Trophoblast cell (in vitro differentiated cells and primary cell): ENCODE measurements around the gene OGFOD3.

Source experiments
- DNase-seq, 2 donors: peaks; one replicate each; pipeline ENCODE4 v3.0.0-alpha.2; 2016
- H2AFZ ChIP-seq: 2 replicates; pipeline ENCODE4 v1.6.1; 2013; ENCODE audit warnings: low read length, moderate library complexity, mild to moderate bottlenecking; ENCODE audit not compliant: insufficient read depth, poor library complexity
- H2AK5ac ChIP-seq: 2 replicates; pipeline ENCODE4 v1.6.1; 2013; ENCODE audit warnings: mild to moderate bottlenecking, low read length
- H2BK120ac ChIP-seq: 2 replicates; pipeline ENCODE4 v1.6.1; 2013; ENCODE audit warnings: low read length, mild to moderate bottlenecking, moderate library complexity; ENCODE audit not compliant: insufficient read depth, poor library complexity
- H2BK12ac ChIP-seq: 2 replicates; pipeline ENCODE4 v1.6.1; 2013; ENCODE audit warnings: mild to moderate bottlenecking, low read length, moderate library complexity
- H2BK5ac ChIP-seq: 2 replicates; pipeline ENCODE4 v1.6.1; 2013; ENCODE audit warnings: low read length, low read depth, moderate library complexity, mild to moderate bottlenecking; ENCODE audit not compliant: poor library complexity
- H3K14ac ChIP-seq: 2 replicates; pipeline ENCODE4 v1.6.1; 2013; ENCODE audit warnings: mild to moderate bottlenecking, low read length
- H3K18ac ChIP-seq: 2 replicates; pipeline ENCODE4 v1.6.1; 2013; ENCODE audit warnings: mild to moderate bottlenecking, low read length
- H3K23ac ChIP-seq: 2 replicates; pipeline ENCODE4 v1.6.1; 2013; ENCODE audit warnings: low read length
- H3K27ac ChIP-seq: 2 replicates; pipeline ENCODE4 v1.5.1; 2013; ENCODE audit warnings: low read depth, mild to moderate bottlenecking, inconsistent platforms, low read length, moderate library complexity
- H3K27me3 ChIP-seq: 2 replicates; pipeline ENCODE4 v1.6.1; 2013; ENCODE audit warnings: inconsistent platforms, mild to moderate bottlenecking, low read length, moderate library complexity; ENCODE audit not compliant: insufficient read depth
- H3K36me3 ChIP-seq, 2 experiments: 1 replicate in 1 of 2; 2 replicates in 1 of 2; pipeline ENCODE4 v1.6.1; 2013; ENCODE audit warnings: low read length in 2 of 2, mild to moderate bottlenecking in 2 of 2, moderate library complexity in 1 of 2; ENCODE audit not compliant: insufficient read depth in 2 of 2, control insufficient read depth in 1 of 2
- H3K4ac ChIP-seq: 2 replicates; pipeline ENCODE4 v1.6.1; 2013; ENCODE audit warnings: low read depth, mild to moderate bottlenecking, low read length, moderate library complexity
- H3K4me1 ChIP-seq, 2 experiments: 1 replicate in 1 of 2; 2 replicates in 1 of 2; pipeline ENCODE4 v1.6.1; 2013; ENCODE audit warnings: low read length in 2 of 2, mild to moderate bottlenecking in 2 of 2, moderate library complexity in 1 of 2; ENCODE audit not compliant: insufficient read depth in 2 of 2, control insufficient read depth in 1 of 2
- H3K4me2 ChIP-seq: 2 replicates; pipeline ENCODE4 v1.6.1; 2013; ENCODE audit warnings: inconsistent platforms, mild to moderate bottlenecking, low read length, moderate library complexity
- H3K4me3 ChIP-seq: 2 replicates; pipeline ENCODE4 v1.5.1; 2013; ENCODE audit warnings: mild to moderate bottlenecking, low read depth, low read length, inconsistent platforms
- H3K79me1 ChIP-seq: one replicate; pipeline ENCODE4 v1.6.1; 2013; ENCODE audit warnings: low read length
- H3K79me2 ChIP-seq: 2 replicates; pipeline ENCODE4 v1.6.1; 2013; ENCODE audit warnings: low read length, mild to moderate bottlenecking; ENCODE audit not compliant: control insufficient read depth, insufficient read depth, poor library complexity
- H3K9ac ChIP-seq: 2 replicates; pipeline ENCODE4 v1.6.1; 2013; ENCODE audit warnings: mild to moderate bottlenecking, low read length
- H3K9me3 ChIP-seq: 2 replicates; pipeline ENCODE4 v1.6.1; 2013; ENCODE audit warnings: low read depth, mild to moderate bottlenecking, control low read depth, inconsistent platforms, low read length; ENCODE audit not compliant: insufficient read depth
- H4K12ac ChIP-seq: 2 replicates; pipeline ENCODE4 v1.6.1; 2013; ENCODE audit warnings: low read depth, mild to moderate bottlenecking, low read length, moderate library complexity
- H4K8ac ChIP-seq: 2 replicates; pipeline ENCODE4 v1.6.1; 2013; ENCODE audit warnings: low read depth, mild to moderate bottlenecking, low read length, moderate library complexity
- H4K91ac ChIP-seq: one replicate; pipeline ENCODE4 v1.6.1; 2013; ENCODE audit warnings: low read depth, mild to moderate bottlenecking, low read length, moderate library complexity
- WGBS: extraction: QIAGEN DNeasy Blood & Tissue Kit; methylation state at CpG from one replicate; pipeline ENCODE4 v1.1.7; 2013; ENCODE audit warnings: missing lambda C conversion rate; ENCODE audit not compliant: insufficient read length, insufficient coverage; ENCODE audit errors: extremely low coverage; 5-methylcytosine and 5-hydroxymethylcytosine counted together

Gene OGFOD3

GRCh38 chr17:82445542-82445941 lies 27.2 kb upstream of the OGFOD3 start:
- H3K4me3 ChIP-seq: no peak overlapping the region
- no peak overlapping the region for H3K4me2 ChIP-seq
- no peaks in the 10 kb centered on the region for H3K9me3 ChIP-seq
- no peak overlapping the region for H4K12ac ChIP-seq
- WGBS: no CpG with 5 or more reads among the region's 13 CpGs
- H3K9ac ChIP-seq: no peak overlapping the region
- DNase-seq: no peak
- H3K14ac ChIP-seq: no peak overlapping the region
- no peak overlapping the region for H4K91ac ChIP-seq
- no peak overlapping the region for H3K18ac ChIP-seq
- no peak overlapping the region for H3K23ac ChIP-seq
- no peak overlapping the region for H2AK5ac ChIP-seq
- no peak overlapping the region for H2AFZ ChIP-seq
- peaks cover 44 to 50% of the 10 kb centered on the region in 2 experiments for H3K36me3 ChIP-seq
- H3K4ac ChIP-seq: no peak overlapping the region
- H3K79me1 ChIP-seq: peaks cover 5% of the 10 kb centered on the region
- H4K8ac ChIP-seq: no peak overlapping the region
- no peaks in the 10 kb centered on the region for H3K27me3 ChIP-seq
- peaks cover 4% of the 10 kb centered on the region for H3K79me2 ChIP-seq
- no peak overlapping the region for H3K27ac ChIP-seq
- H2BK120ac ChIP-seq: no peak overlapping the region
- H3K4me1 ChIP-seq: peaks cover 8 to 12% of the 10 kb centered on the region in 2 experiments
- H2BK12ac ChIP-seq: no peak overlapping the region
- no peak overlapping the region for H2BK5ac ChIP-seq

GRCh38 chr17:82444941-82445521 lies 26.6 kb upstream of the OGFOD3 start:
- no CpG with 5 or more reads among the region's 19 CpGs for WGBS
- Histone ChIP-seq H3K4me2 (no peak overlapping the region), H3K27ac (no peak overlapping the region)

DNA sequence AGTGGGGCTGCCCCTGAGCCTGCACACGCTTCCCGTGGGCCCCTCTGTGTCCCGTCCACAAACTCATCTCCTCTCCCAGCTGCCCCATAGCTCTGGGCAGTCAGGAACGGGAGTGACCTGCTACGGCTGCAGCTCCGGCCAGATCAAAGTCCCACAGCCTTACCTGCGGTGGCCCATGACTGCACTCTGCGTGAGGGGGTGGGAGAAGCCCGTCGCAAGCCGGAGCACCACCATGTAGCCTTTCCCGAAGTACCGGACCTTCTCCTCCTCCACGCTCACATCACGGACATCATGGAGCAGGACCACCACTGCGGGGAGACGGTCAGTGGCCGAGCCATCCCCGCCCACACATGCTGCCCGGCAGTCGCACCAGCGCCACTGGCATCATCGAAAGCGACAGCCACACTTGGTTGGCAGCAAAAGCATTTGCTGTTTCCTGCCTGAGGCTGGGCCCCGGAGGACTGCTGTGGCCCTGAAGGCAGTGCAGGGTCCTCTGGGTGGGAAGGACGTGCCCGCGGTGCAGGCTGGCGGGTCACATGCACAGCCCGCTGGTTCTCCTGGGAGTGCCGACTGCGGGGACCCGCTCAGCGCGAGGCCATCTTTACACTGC lies 26.0 kb upstream of the OGFOD3 start:
- Histone ChIP-seq H3K79me1 (no peaks in the 10 kb centered on the region), H3K4ac (no peak overlapping the region), H3K9ac (no peak overlapping the region), H3K27me3 (no peaks in the 10 kb centered on the region), H4K8ac (no peak overlapping the region), H4K91ac (no peak overlapping the region), H2BK120ac (no peak overlapping the region), H3K18ac (no peak overlapping the region), H2BK12ac (no peak overlapping the region), H2AK5ac (no peak overlapping the region), H3K4me2 (no peak overlapping the region), H3K9me3 (no peaks in the 10 kb centered on the region), H3K4me3 (no peak overlapping the region), H3K23ac (no peak overlapping the region), H3K27ac (no peak overlapping the region), H3K4me1 (peaks cover 2 to 5% of the 10 kb centered on the region in 2 experiments), H2AFZ (no peak overlapping the region), H3K14ac (no peak overlapping the region), H2BK5ac (no peak overlapping the region), H4K12ac (no peak overlapping the region), H3K36me3 (peaks cover 44 to 50% of the 10 kb centered on the region in 2 experiments), H3K79me2 (no peaks in the 10 kb centered on the region)
- no CpG with 5 or more reads among the region's 35 CpGs for WGBS
- DNase-seq: no peak

More at GRCh38 chr17:82444941-82445521, 26.6 kb upstream of the OGFOD3 start:
- Histone ChIP-seq H2AFZ (no peak overlapping the region), H2BK5ac (no peak overlapping the region), H3K9ac (no peak overlapping the region), H3K18ac (no peak overlapping the region), H4K91ac (no peak overlapping the region), H3K36me3 (peaks cover 44 to 50% of the 10 kb centered on the region in 2 experiments), H3K79me2 (no peaks in the 10 kb centered on the region), H2BK120ac (no peak overlapping the region), H3K9me3 (no peaks in the 10 kb centered on the region), H3K14ac (no peak overlapping the region), H4K8ac (no peak overlapping the region), H3K4me1 (peaks cover 8 to 11% of the 10 kb centered on the region in 2 experiments), H3K4me3 (no peak overlapping the region), H4K12ac (no peak overlapping the region), H3K79me1 (no peaks in the 10 kb centered on the region), H2BK12ac (no peak overlapping the region), H2AK5ac (no peak overlapping the region), H3K27me3 (no peaks in the 10 kb centered on the region), H3K4ac (no peak overlapping the region), H3K23ac (no peak overlapping the region)
- no peak for DNase-seq

DNA sequence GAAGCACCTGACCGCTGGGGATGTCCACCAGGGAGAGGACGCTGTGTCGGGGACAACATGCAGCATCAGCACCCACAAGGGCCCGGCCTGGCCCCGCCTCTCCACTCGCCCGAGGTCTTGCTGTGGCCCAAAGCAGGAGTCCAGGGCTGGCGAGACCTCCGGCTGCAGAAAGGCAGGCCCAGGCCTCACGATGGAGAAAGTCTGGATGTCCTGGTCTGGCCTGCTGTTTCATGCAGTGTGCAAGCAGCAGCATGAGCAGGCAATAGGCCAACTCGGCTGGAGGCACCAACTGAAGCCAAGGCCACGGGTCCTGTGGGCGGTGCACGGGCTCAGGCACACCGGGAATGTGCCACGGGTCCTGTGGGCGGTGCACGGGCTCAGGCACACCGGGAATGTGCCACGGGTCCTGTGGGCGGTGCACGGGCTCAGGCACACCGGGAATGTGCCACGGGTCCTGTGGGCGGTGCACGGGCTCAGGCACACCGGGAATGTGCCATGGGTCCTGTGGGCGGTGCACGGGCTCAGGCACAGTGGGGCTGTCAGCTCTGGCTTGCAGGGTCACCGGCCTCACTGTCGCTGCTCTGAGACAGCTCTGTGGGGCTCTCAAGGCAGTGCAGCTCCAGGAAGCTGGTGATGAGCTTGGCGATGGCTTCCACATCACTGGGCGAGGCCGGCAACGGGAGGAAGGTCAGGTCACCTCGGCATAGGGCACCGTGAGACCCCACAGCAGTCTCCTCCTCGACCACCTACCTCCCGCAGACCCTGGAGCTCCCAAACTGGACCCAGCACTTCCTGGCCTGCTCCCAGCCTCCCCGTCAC lies 25.3 kb upstream of the OGFOD3 start:
- no peak overlapping the region for H3K14ac ChIP-seq
- no peak overlapping the region for H2AK5ac ChIP-seq
- peaks cover 42 to 50% of the 10 kb centered on the region in 2 experiments for H3K36me3 ChIP-seq
- H3K4me1 ChIP-seq: peaks cover 0 to 2% of the 10 kb centered on the region in 2 experiments
- H3K23ac ChIP-seq: no peak overlapping the region
- no peak overlapping the region for H4K91ac ChIP-seq
- no peak overlapping the region for H3K4ac ChIP-seq
- H3K4me2 ChIP-seq: no peak overlapping the region
- H3K79me1 ChIP-seq: no peaks in the 10 kb centered on the region
- H3K27ac ChIP-seq: no peak overlapping the region
- no peak for DNase-seq
- H3K18ac ChIP-seq: no peak overlapping the region
- H3K9ac ChIP-seq: no peak overlapping the region
- WGBS: no CpG with 5 or more reads among the region's 40 CpGs
- H3K9me3 ChIP-seq: no peaks in the 10 kb centered on the region
- no peak overlapping the region for H3K4me3 ChIP-seq
- H2BK5ac ChIP-seq: no peak overlapping the region
- no peak overlapping the region for H4K12ac ChIP-seq
- no peaks in the 10 kb centered on the region for H3K79me2 ChIP-seq
- no peak overlapping the region for H4K8ac ChIP-seq
- no peaks in the 10 kb centered on the region for H3K27me3 ChIP-seq
- H2BK12ac ChIP-seq: no peak overlapping the region
- H2BK120ac ChIP-seq: no peak overlapping the region
- H2AFZ ChIP-seq: no peak overlapping the region
